ENCODE data around the gene CBARP. TPM values are rescaled to one million over a fixed set of nuclear protein-coding genes. Genes with fewer than 3 reads are reported as not detected.

CBARP gene, protein sequence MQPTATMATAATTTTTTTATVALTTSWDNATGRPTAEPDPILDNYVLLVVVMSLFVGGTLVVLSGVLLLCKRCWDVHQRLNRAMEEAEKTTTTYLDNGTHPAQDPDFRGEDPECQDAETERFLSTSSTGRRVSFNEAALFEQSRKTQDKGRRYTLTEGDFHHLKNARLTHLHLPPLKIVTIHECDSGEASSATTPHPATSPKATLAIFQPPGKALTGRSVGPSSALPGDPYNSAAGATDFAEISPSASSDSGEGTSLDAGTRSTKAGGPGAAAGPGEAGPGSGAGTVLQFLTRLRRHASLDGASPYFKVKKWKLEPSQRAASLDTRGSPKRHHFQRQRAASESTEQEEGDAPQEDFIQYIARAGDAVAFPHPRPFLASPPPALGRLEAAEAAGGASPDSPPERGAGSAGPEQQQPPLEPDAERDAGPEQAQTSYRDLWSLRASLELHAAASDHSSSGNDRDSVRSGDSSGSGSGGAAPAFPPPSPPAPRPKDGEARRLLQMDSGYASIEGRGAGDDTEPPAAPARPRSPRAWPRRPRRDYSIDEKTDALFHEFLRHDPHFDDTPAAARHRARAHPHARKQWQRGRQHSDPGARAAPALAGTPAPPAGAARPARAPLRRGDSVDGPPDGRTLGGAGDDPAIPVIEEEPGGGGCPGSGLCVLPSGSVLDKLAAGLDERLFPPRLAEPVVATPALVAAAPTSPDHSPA
- 10 to 100 TPM; 21.5 to 28.5 TPM for total RNA-seq
- 26.4 TPM for polyA plus RNA-seq (2013, experiment 1 of 2)
- 19.3 TPM for polyA plus RNA-seq (2013, experiment 2 of 2)
- long read RNA-seq, experiment 1, partial matches to known transcripts, result 0 of 7 reads
- long read RNA-seq, experiment 1, other reads (novel, unspliced or antisense), result 7 of 7 reads
- long read RNA-seq, experiment 2, full-length matches to known transcripts, result 20 of 62 reads
- long read RNA-seq, experiment 2, partial matches to known transcripts, result 3 of 62 reads
- long read RNA-seq, experiment 2, other reads (novel, unspliced or antisense), result 39 of 62 reads
- long read RNA-seq, experiment 3, result 0 reads
- long read RNA-seq, experiment 4, result 0 reads

- Mint-ChIP-seq H3K4me1 (peaks cover 9% of the 10 kb centered on the region), H3K4me3 (peak within 1 kb of the TSS; percentile 76), H3K36me3 (ENCODE audit: low read depth) (peaks cover 5% of the 10 kb centered on the region), H3K27me3 (ENCODE audit: insufficient read depth) (no peaks in the 10 kb centered on the region), H3K9me3 (no peaks in the 10 kb centered on the region), H3K27ac (peak within 1 kb of the TSS; percentile 85)
- DNase-seq, result peak; percentile 83
- peak within 1 kb of the TSS; percentile 78 for H3K4me3 ChIP-seq (ENCODE audit: low read length)
- no peaks in the 10 kb centered on the region for H3K4me1 ChIP-seq (ENCODE audit: control insufficient read depth, insufficient read depth, low read length)
- TF ChIP-seq, protein P1, sequence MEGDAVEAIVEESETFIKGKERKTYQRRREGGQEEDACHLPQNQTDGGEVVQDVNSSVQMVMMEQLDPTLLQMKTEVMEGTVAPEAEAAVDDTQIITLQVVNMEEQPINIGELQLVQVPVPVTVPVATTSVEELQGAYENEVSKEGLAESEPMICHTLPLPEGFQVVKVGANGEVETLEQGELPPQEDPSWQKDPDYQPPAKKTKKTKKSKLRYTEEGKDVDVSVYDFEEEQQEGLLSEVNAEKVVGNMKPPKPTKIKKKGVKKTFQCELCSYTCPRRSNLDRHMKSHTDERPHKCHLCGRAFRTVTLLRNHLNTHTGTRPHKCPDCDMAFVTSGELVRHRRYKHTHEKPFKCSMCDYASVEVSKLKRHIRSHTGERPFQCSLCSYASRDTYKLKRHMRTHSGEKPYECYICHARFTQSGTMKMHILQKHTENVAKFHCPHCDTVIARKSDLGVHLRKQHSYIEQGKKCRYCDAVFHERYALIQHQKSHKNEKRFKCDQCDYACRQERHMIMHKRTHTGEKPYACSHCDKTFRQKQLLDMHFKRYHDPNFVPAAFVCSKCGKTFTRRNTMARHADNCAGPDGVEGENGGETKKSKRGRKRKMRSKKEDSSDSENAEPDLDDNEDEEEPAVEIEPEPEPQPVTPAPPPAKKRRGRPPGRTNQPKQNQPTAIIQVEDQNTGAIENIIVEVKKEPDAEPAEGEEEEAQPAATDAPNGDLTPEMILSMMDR (conservative IDR thresholded peaks at IDR 0.05), result no peak
- peak within 1 kb of the TSS; percentile 57 for H3K27ac ChIP-seq (ENCODE audit: low read depth, low read length)
- WGBS, 2 experiments (ENCODE audit: insufficient coverage in 1 of 2, insufficient read length in 1 of 2), result 1% methylated on average over 18 to 87 of the region's 87 CpGs
- H3K9ac ChIP-seq (ENCODE audit: extremely low read depth, low read length, poor library complexity, severe bottlenecking), result peak within 1 kb of the TSS; percentile 47
- H3K36me3 ChIP-seq (ENCODE audit: control insufficient read depth, insufficient read depth, low read length), result peaks cover 3% of the 10 kb centered on the region
- no peaks in the 10 kb centered on the region for H3K27me3 ChIP-seq (ENCODE audit: control insufficient read depth, insufficient read depth, low read length, poor library complexity, severe bottlenecking)
- no peaks in the 10 kb centered on the region for H3K9me3 ChIP-seq (ENCODE audit: control insufficient read depth, low read length)
Observed at GRCh38 chr19:1237754-1238368, at the start of gene CBARP. Gene CBARP (minus strand): TSS chr19:1238005. CDS start chr19:1236100, 1,905 bp downstream.

GRCh38 chr19:1286487-1287353 is 48.9 kb upstream of the CBARP start:
- H3K27ac ChIP-seq (ENCODE audit: low read depth, low read length), result no peak overlapping the region
- DNase-seq, result no peak
- no peaks in the 10 kb centered on the region for H3K36me3 ChIP-seq (ENCODE audit: control insufficient read depth, insufficient read depth, low read length)
- Mint-ChIP-seq H3K27ac (no peak overlapping the region), H3K9me3 (no peaks in the 10 kb centered on the region), H3K4me1 (peaks cover 10% of the 10 kb centered on the region), H3K36me3 (ENCODE audit: low read depth) (no peaks in the 10 kb centered on the region), H3K4me3 (peak overlapping the region; percentile 74), H3K27me3 (ENCODE audit: insufficient read depth) (peaks cover 5% of the 10 kb centered on the region)
- TF ChIP-seq, protein P1 (conservative IDR thresholded peaks at IDR 0.05), result no peak
- WGBS, 2 experiments (ENCODE audit: insufficient coverage in 1 of 2, insufficient read length in 1 of 2), result 51 to 53% methylated on average over 31 to 38 of the region's 38 CpGs
- H3K9me3 ChIP-seq (ENCODE audit: control insufficient read depth, low read length), result no peaks in the 10 kb centered on the region
- H3K9ac ChIP-seq (ENCODE audit: extremely low read depth, low read length, poor library complexity, severe bottlenecking), result peak overlapping the region; percentile 53
- H3K4me1 ChIP-seq (ENCODE audit: control insufficient read depth, insufficient read depth, low read length), result peaks cover 15% of the 10 kb centered on the region
- H3K27me3 ChIP-seq (ENCODE audit: control insufficient read depth, insufficient read depth, low read length, poor library complexity, severe bottlenecking), result no peaks in the 10 kb centered on the region
- peak overlapping the region; percentile 86 for H3K4me3 ChIP-seq (ENCODE audit: low read length)

Data from endodermal cell (in vitro differentiated cells).